Measurements from ENCODE around the gene PANX3.

DNA sequence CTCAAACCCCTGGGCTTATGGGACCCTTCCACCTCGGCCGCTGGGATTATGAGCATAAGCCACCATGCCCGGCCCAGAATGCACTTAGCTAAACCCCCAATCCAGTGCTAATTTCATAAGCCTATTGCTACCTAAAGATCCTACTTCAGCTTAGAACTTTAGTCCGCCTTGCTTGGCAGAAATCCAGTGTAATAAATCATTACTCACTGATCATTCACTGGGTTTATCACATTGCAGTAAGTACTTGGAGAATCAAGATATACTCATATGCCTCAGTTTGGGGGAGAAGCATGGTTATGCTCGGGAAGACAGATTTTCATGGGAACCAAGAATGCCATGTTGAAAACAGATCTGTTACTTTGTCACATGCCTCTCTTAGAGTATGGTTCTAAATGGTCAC, 7.6 kb downstream of the PANX3 start:
- TF ChIP-seq ZNF354B (CRISPR knock-in tag; IDR thresholded peaks at IDR 0.05) (no peak), SP1 (IDR thresholded peaks at IDR 0.05) (no peak), SP1 (CRISPR knock-in tag; IDR thresholded peaks at IDR 0.05) (no peak), TEAD3 (CRISPR knock-in tag; optimal IDR thresholded peaks at IDR 0.05; ENCODE audit: borderline replicate concordance) (no peak), KDM5A (IDR thresholded peaks at IDR 0.05; ENCODE audit: borderline replicate concordance, low read length) (no peak), ZBTB7A (CRISPR knock-in tag; IDR thresholded peaks at IDR 0.05) (no peak)
- TF ChIP-seq, protein P1, sequence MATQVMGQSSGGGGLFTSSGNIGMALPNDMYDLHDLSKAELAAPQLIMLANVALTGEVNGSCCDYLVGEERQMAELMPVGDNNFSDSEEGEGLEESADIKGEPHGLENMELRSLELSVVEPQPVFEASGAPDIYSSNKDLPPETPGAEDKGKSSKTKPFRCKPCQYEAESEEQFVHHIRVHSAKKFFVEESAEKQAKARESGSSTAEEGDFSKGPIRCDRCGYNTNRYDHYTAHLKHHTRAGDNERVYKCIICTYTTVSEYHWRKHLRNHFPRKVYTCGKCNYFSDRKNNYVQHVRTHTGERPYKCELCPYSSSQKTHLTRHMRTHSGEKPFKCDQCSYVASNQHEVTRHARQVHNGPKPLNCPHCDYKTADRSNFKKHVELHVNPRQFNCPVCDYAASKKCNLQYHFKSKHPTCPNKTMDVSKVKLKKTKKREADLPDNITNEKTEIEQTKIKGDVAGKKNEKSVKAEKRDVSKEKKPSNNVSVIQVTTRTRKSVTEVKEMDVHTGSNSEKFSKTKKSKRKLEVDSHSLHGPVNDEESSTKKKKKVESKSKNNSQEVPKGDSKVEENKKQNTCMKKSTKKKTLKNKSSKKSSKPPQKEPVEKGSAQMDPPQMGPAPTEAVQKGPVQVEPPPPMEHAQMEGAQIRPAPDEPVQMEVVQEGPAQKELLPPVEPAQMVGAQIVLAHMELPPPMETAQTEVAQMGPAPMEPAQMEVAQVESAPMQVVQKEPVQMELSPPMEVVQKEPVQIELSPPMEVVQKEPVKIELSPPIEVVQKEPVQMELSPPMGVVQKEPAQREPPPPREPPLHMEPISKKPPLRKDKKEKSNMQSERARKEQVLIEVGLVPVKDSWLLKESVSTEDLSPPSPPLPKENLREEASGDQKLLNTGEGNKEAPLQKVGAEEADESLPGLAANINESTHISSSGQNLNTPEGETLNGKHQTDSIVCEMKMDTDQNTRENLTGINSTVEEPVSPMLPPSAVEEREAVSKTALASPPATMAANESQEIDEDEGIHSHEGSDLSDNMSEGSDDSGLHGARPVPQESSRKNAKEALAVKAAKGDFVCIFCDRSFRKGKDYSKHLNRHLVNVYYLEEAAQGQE (IDR thresholded peaks at IDR 0.05; ENCODE audit: borderline replicate concordance in 1 of 2, low read depth in 1 of 2, low read length in 2 of 2): no peak
